HG03280 (cell line): Measurements from ENCODE around the gene TREM2.

Experiments
- ATAC-seq: cut with Tn5 transposase; IDR thresholded peaks from one replicate; pipeline ENCODE4 v1.9.1; 2021; ENCODE audit warnings: mild to moderate bottlenecking, moderate library complexity; ENCODE audit not compliant: unreplicated experiment

The TREM2 gene

GRCh38 chr6:41184761-41185160, 21.8 kb upstream of the TREM2 start:
- ATAC-seq = no peak

- no peak for ATAC-seq
These were observed 19.4 kb upstream of the TREM2 start for GRCh38 chr6:41182069-41183034.

- ATAC-seq = no peak
These were observed 18.6 kb upstream of the TREM2 start for GRCh38 chr6:41181566-41181965.

- ATAC-seq = no peak
These were observed 16.2 kb upstream of the TREM2 start for GRCh38 chr6:41179163-41179562.

GRCh38 chr6:41177695-41178094, 14.8 kb upstream of the TREM2 start:
- ATAC-seq = no peak

GRCh38 chr6:41177287-41177686, 14.4 kb upstream of the TREM2 start:
- no peak for ATAC-seq

- no peak for ATAC-seq
These were observed 13.3 kb upstream of the TREM2 start for GRCh38 chr6:41176189-41176588.

- no peak for ATAC-seq
These were observed 12.2 kb upstream of the TREM2 start for GRCh38 chr6:41175084-41175483.

- no peak for ATAC-seq
These were observed 11.7 kb upstream of the TREM2 start for GRCh38 chr6:41174610-41175009.

GRCh38 chr6:41171908-41172307, 9.0 kb upstream of the TREM2 start:
- ATAC-seq = no peak

- no peak for ATAC-seq
These were observed 7.7 kb upstream of the TREM2 start for GRCh38 chr6:41170547-41171160.

- ATAC-seq = no peak
These were observed 4.5 kb upstream of the TREM2 start for GRCh38 chr6:41167173-41167963.

GRCh38 chr6:41164551-41165120, 1.7 kb upstream of the TREM2 start:
- no peak for ATAC-seq

GRCh38 chr6:41163419-41163717, 452 bp upstream of the TREM2 start:
- no peak for ATAC-seq

- no peak for ATAC-seq
These were observed 914 bp downstream of the TREM2 start for GRCh38 chr6:41161851-41162552.

- no peak for ATAC-seq
These were observed 1.5 kb downstream of the TREM2 start for GRCh38 chr6:41161380-41161779.

- ATAC-seq = no peak
These were observed 2.0 kb downstream of the TREM2 start for GRCh38 chr6:41160933-41161332.

- no peak for ATAC-seq
These were observed 3.4 kb downstream of the TREM2 start for GRCh38 chr6:41159415-41160082.

- no peak for ATAC-seq
These were observed 5.6 kb downstream of the TREM2 start for GRCh38 chr6:41157323-41157722.

- no peak for ATAC-seq
These were observed 6.1 kb downstream of the TREM2 start for GRCh38 chr6:41156771-41157170.
